Stomach (tissue), 9 donors: ENCODE measurements around the gene FNDC1. TPM values are rescaled to one million over a fixed set of nuclear protein-coding genes. Genes with fewer than 3 reads are reported as not detected.

Experiments used
- DNase-seq, 2 donors: peaks; one replicate each; pipeline versions ENCODE4 v3.0.0 to v3.0.0-alpha.2; 2013 to 2019
- H3K27ac ChIP-seq, 5 donors: fragments of 200-600 bp in 4 of 5; sonication (generic) in 4 of 5; one replicate each; pipeline ENCODE4 v1.5.1; 2013 to 2019; ENCODE audit warnings: mild to moderate bottlenecking in 1 of 5, moderate library complexity in 1 of 5
- H3K27me3 ChIP-seq, 3 donors: fragments of 200-600 bp; sonication (generic); one replicate each; pipeline ENCODE4 v1.5.1; 2017 to 2019; ENCODE audit warnings: mixed run types in 1 of 3
- H3K36me3 ChIP-seq, 4 donors: fragments of 200-600 bp; sonication (generic); 1 replicate in 3 of 4; 2 replicates in 1 of 4; pipeline ENCODE4 v1.5.1; 2016 to 2019
- H3K4me1 ChIP-seq, 4 donors: fragments of 200-600 bp; sonication (generic); one replicate each; pipeline ENCODE4 v1.5.1; 2016 to 2019
- H3K4me3 ChIP-seq, 4 donors: fragments of 200-600 bp; sonication (generic) in 3 of 4; one replicate each; pipeline ENCODE4 v1.5.1; 2016 to 2019; ENCODE audit warnings: mild to moderate bottlenecking in 1 of 4
- H3K9me3 ChIP-seq, 4 donors: fragments of 200-600 bp; sonication (generic); one replicate each; pipeline ENCODE4 v1.5.1; 2016 to 2019
- EP300 ChIP-seq: sonication (generic); formaldehyde crosslinking; IDR thresholded peaks from one replicate; pipeline ENCODE4 v1.6.1; 2017; ENCODE audit warnings: antibody characterized with exemption
- POLR2A ChIP-seq, 4 donors: fragments of 450-650 bp; IDR thresholded peaks; one replicate each; pipeline ENCODE4 v1.6.1; 2016; ENCODE audit warnings: antibody characterized with exemption in 4 of 4, control low read depth in 2 of 4, mild to moderate bottlenecking in 1 of 4, moderate library complexity in 1 of 4
- POLR2AphosphoS5 ChIP-seq, 3 donors: sonication (generic); formaldehyde crosslinking; IDR thresholded peaks; one replicate each; pipeline ENCODE4 v1.6.1; 2016; ENCODE audit warnings: antibody characterized with exemption in 3 of 3
- WGBS, 5 donors: extraction: QIAGEN DNeasy Blood & Tissue Kit in 3 of 5; methylation state at CpG; one replicate each; pipeline versions ENCODE4 v1.1.5 to v1.1.7; 2013 to 2018; 5-methylcytosine and 5-hydroxymethylcytosine counted together
- intact Hi-C: fragments of 100-400 bp; cut with DNase I; formaldehyde crosslinking; loops from one replicate; pipeline ENCODE4 v1.15.1; 2023; ENCODE audit warnings: low total_unique reads
- polyA plus RNA-seq, 3 donors: library from polyadenylated mRNA; stranded (reverse); fragments of 200-250 nt; gene quantifications; one replicate each; pipeline ENCODE4 v1.2.3, GENCODE V29; 2013
- total RNA-seq, 5 donors: library from RNA; depleted of rRNA; stranded (reverse); fragments of >200 nt; gene quantifications; one replicate each; pipeline versions ENCODE4 v1.1.0 to v1.2.3, GENCODE V29; 2014 to 2016
- TF ChIP-seq, protein P1 (sequence below), 7 experiments: fragments of 450-650 bp in 4 of 7; fragments of 200-600 bp in 3 of 7; sonication (generic) in 3 of 7; IDR thresholded peaks; one replicate each; pipeline ENCODE4 v1.5.1; 2016 to 2019; ENCODE audit warnings: antibody characterized with exemption in 7 of 7, control low read depth in 2 of 7, mild to moderate bottlenecking in 1 of 7
- donor health status: healthy with polysubstance abuse.
- donor health status: Bipolar disorder and iron deficiency.
- donor health status: healthy.

FNDC1 gene
- total and polyA plus RNA-seq, 8 donors = 0.06 to 11.0 (median 0.43) TPM; not detected in 3

DNA sequence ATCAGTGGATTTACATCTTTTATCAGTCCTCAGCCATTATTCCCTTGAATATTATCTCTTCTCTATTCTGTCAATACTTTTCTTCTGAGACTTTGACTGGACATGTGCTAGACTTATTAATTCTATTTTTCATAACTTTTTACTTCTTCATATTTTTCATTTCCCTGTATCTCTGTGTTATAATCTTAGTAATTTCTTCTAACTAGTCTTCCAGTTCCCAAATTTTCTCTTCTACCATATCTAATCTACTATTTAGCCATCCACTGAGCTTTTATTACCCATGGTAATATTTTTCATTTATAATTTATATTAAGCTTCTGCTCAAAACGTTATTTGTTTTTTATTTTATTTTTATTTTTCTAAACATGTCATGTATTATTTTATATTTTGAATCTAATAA is 13.1 kb upstream of the FNDC1 start:
- Histone ChIP-seq H3K27ac (no peak overlapping the region), H3K36me3 (no peaks in the 10 kb centered on the region), H3K9me3 (peaks cover 0 to 23% (median 13%) of the 10 kb centered on the region in 4 donors), H3K4me3 (no peak overlapping the region), H3K27me3 (no peaks in the 10 kb centered on the region), H3K4me1 (no peaks in the 10 kb centered on the region)
- no peak for DNase-seq
- intact Hi-C loops = no loop called here
- 29 to 48% (median 42%) methylated on average over 1 of the region's 1 CpG for WGBS, 5 donors
- no peak for TF ChIP-seq POLR2A (IDR thresholded peaks at IDR 0.05)

DNA sequence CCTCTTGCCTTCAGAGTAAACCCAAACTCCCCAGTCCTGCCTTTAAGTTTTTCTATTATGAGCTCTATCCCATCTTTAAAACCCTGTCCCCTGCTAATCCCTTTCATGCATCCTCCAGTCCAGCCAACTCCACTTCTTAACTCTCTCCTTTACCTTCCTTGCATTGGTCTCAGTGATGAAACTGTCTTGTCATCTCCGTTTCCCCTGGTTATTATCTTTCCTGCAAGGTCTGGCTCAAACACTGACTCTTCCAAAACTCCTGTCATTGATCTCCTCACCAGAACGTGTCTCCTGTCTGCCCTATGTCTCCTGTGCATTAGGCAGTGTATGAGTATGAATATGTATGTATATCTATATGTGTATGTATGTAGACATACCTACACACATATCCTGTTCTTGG is 11.8 kb upstream of the FNDC1 start:
- WGBS, 5 donors = 49 to 68% (median 55%) methylated on average over 2 of the region's 2 CpGs
- intact Hi-C loops = no loop called here
- TF ChIP-seq POLR2A (IDR thresholded peaks at IDR 0.05) = no peak
- TF ChIP-seq, protein P1, sequence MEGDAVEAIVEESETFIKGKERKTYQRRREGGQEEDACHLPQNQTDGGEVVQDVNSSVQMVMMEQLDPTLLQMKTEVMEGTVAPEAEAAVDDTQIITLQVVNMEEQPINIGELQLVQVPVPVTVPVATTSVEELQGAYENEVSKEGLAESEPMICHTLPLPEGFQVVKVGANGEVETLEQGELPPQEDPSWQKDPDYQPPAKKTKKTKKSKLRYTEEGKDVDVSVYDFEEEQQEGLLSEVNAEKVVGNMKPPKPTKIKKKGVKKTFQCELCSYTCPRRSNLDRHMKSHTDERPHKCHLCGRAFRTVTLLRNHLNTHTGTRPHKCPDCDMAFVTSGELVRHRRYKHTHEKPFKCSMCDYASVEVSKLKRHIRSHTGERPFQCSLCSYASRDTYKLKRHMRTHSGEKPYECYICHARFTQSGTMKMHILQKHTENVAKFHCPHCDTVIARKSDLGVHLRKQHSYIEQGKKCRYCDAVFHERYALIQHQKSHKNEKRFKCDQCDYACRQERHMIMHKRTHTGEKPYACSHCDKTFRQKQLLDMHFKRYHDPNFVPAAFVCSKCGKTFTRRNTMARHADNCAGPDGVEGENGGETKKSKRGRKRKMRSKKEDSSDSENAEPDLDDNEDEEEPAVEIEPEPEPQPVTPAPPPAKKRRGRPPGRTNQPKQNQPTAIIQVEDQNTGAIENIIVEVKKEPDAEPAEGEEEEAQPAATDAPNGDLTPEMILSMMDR (IDR thresholded peaks at IDR 0.05) = no peak
- no peak overlapping the region for H3K4me3 ChIP-seq
- H3K36me3 ChIP-seq = no peaks in the 10 kb centered on the region
- no peak overlapping the region for H3K27ac ChIP-seq
- no peaks in the 10 kb centered on the region for H3K27me3 ChIP-seq
- no peaks in the 10 kb centered on the region for H3K4me1 ChIP-seq
- DNase-seq = no peak
- H3K9me3 ChIP-seq = peaks cover 0 to 23% (median 13%) of the 10 kb centered on the region in 4 donors

DNA sequence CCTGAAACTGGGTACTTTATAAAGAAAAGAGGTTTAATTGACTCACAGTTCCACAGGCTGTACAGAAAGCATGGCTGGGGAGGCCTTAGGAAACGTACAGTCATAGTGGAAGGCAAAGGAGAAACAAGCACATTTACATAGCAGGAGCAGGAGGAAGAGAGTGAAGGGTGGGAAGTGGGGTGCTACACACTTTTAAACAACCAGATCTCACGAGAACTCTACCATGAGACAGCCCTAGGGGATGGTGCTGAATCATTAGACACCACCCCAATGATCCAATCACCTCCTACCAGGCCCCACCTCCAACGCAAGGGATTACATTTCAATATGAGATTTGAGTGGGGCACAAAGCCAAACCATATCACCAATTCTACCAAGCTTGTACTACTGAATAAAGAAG is 7.4 kb upstream of the FNDC1 start:
- H3K27ac ChIP-seq = no peak overlapping the region
- peaks cover 0 to 5% (median 0%) of the 10 kb centered on the region in 4 donors for H3K4me1 ChIP-seq
- TF ChIP-seq, protein P1 (IDR thresholded peaks at IDR 0.05) = no peak
- TF ChIP-seq POLR2A (IDR thresholded peaks at IDR 0.05) (no peak), POLR2AphosphoS5 (IDR thresholded peaks at IDR 0.05) (no peak), EP300 (no peak)
- no peak for DNase-seq
- intact Hi-C loops = no loop called here
- peaks cover 0 to 4% (median 0%) of the 10 kb centered on the region in 4 donors for H3K9me3 ChIP-seq
- peaks cover 0 to 12% (median 0%) of the 10 kb centered on the region in 3 donors for H3K27me3 ChIP-seq
- no peak overlapping the region for H3K4me3 ChIP-seq
- 37 to 86% (median 73%) methylated on average over 3 of the region's 3 CpGs for WGBS, 5 donors
- H3K36me3 ChIP-seq = no peaks in the 10 kb centered on the region

DNA sequence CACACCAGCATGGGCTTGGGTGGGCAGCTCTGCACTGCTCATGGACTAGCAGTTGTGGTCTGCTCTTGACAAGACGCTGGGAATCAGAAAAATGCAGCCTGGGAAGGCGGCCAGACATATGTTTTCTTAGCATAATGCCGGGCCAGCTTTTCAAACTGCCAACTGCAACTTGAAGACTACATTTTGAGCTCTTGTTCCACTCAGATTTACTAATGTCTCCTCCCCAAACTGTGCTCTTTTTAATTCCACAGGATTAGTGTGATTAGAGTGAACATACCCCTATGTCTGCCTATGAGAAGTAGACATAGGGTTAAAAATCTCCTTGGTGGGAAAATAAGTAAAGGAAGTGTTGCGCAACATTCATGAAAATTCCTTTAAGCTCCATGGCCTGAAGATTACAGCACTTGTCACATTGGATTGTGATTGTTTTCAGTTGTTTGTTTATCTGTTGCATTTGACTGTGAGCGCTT is 5.3 kb upstream of the FNDC1 start:
- no peak overlapping the region for H3K4me3 ChIP-seq
- H3K27me3 ChIP-seq = peaks cover 0 to 33% (median 18%) of the 10 kb centered on the region in 3 donors
- DNase-seq = peak in 1 of 2 donors; percentile 78
- peaks cover 6 to 12% (median 7%) of the 10 kb centered on the region in 4 donors for H3K4me1 ChIP-seq
- WGBS, 5 donors = 33 to 48% (median 38%) methylated on average over 5 of the region's 5 CpGs
- no peaks in the 10 kb centered on the region for H3K9me3 ChIP-seq
- TF ChIP-seq POLR2A (IDR thresholded peaks at IDR 0.05) = no peak
- TF ChIP-seq, protein P1 (IDR thresholded peaks at IDR 0.05) = no peak
- TF ChIP-seq EP300 = no peak
- TF ChIP-seq POLR2AphosphoS5 (IDR thresholded peaks at IDR 0.05) = no peak
- H3K36me3 ChIP-seq = no peaks in the 10 kb centered on the region
- H3K27ac ChIP-seq = no peak overlapping the region
- intact Hi-C loops = no loop called here

DNA sequence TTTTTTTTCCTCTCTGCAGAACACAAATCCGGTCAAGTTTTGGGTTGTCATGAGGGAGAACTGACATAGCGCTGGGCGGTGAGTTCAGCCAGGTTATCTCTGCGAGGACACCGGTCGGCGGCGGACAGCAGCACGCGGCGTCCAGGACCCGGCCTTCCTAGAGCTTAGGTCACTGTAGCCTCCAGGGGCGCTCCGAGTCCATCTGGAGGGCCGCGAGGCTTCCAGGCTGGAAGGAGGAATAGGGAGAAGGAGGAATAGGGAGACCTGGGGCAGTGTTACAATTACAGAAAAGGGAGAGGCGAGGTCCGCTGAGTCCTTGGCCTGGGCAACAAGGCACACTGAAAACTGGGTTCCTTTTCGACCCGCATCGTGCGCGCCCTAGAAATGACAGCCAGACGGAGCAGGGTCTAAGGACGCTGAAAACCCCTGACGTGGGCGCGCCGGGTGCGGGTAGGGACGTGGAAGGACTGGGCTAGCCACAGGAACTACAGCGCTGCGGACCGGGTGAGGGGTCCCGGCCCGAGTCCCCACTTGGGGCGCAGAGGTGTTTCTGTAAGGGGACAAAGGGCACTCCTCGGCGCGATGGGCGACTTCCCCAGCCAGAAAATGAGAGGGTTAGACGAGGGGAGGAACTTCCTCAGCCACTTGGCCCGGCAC is 536 bp upstream of the FNDC1 start:
- no peaks in the 10 kb centered on the region for H3K36me3 ChIP-seq
- DNase-seq = peak; percentile 38 to 72
- H3K4me3 ChIP-seq = peak overlapping the region; percentile 22 to 43 (median 34)
- H3K27me3 ChIP-seq = peaks cover 3 to 81% (median 54%) of the 10 kb centered on the region in 3 donors
- 4 to 22% (median 6%) methylated on average over 24 to 43 of the region's 43 CpGs for WGBS, 5 donors
- peaks cover 16 to 32% (median 20%) of the 10 kb centered on the region in 4 donors for H3K4me1 ChIP-seq
- no peak overlapping the region for H3K27ac ChIP-seq
- intact Hi-C loops = no loop called here
- no peaks in the 10 kb centered on the region for H3K9me3 ChIP-seq
- TF ChIP-seq POLR2AphosphoS5 (IDR thresholded peaks at IDR 0.05) (no peak), POLR2A (IDR thresholded peaks at IDR 0.05) (no peak), EP300 (no peak)
- TF ChIP-seq, protein P1 (IDR thresholded peaks at IDR 0.05) = no peak
